Measurements from ENCODE around the gene EPB42. TPM values are rescaled to one million over a fixed set of nuclear protein-coding genes. Genes with fewer than 3 reads are reported as not detected.
A peak's percentile ranks its signal among the peaks of the same experiment; 100 is the strongest.

Gene EPB42
- total and polyA plus RNA-seq, 8 donors: 1.1 to 5.3 (median 3.5) TPM; not detected in 2

- TF ChIP-seq CTCF (IDR thresholded peaks at IDR 0.05): no peak
- ATAC-seq (no peak), DNase-seq (no peak)
- no peaks in the 10 kb centered on the region for H3K9me3 ChIP-seq
- no peaks in the 10 kb centered on the region for H3K4me1 ChIP-seq
- peaks cover 0 to 29% of the 10 kb centered on the region in 2 donors for H3K27me3 ChIP-seq
- no peak overlapping the region for H3K4me3 ChIP-seq
- intact Hi-C loops (cut with DNase I): no loop called here
- H3K27ac ChIP-seq: no peak overlapping the region
- H3K36me3 ChIP-seq: no peaks in the 10 kb centered on the region
Measured at GRCh38 chr15:43208052-43209002, 12.5 kb downstream of the EPB42 start.

- intact Hi-C loops (cut with DNase I): no loop called here
- Histone ChIP-seq H3K36me3 (no peaks in the 10 kb centered on the region), H3K27me3 (peaks cover 0 to 29% of the 10 kb centered on the region in 2 donors), H3K9me3 (no peaks in the 10 kb centered on the region), H3K27ac (no peak overlapping the region), H3K4me1 (no peaks in the 10 kb centered on the region), H3K4me3 (no peak overlapping the region)
- DNase-seq (no peak), ATAC-seq (no peak)
- no peak for TF ChIP-seq CTCF (IDR thresholded peaks at IDR 0.05)
Measured at GRCh38 chr15:43207024-43207423, 13.8 kb downstream of the EPB42 start.

- DNase-seq (no peak), ATAC-seq (no peak)
- no peak for TF ChIP-seq CTCF (IDR thresholded peaks at IDR 0.05)
- no peaks in the 10 kb centered on the region for H3K36me3 ChIP-seq
- no peak overlapping the region for H3K27ac ChIP-seq
- H3K9me3 ChIP-seq: no peaks in the 10 kb centered on the region
- peaks cover 0 to 29% of the 10 kb centered on the region in 2 donors for H3K27me3 ChIP-seq
- H3K4me1 ChIP-seq: no peaks in the 10 kb centered on the region
- intact Hi-C loops (cut with DNase I): no loop called here
- no peak overlapping the region for H3K4me3 ChIP-seq
Measured at GRCh38 chr15:43206054-43206453, 14.8 kb downstream of the EPB42 start.

- Histone ChIP-seq H3K27me3 (peaks cover 0 to 16% of the 10 kb centered on the region in 2 donors), H3K4me3 (no peak overlapping the region), H3K27ac (no peak overlapping the region), H3K9me3 (no peaks in the 10 kb centered on the region), H3K4me1 (no peaks in the 10 kb centered on the region), H3K36me3 (no peaks in the 10 kb centered on the region)
- TF ChIP-seq CTCF (IDR thresholded peaks at IDR 0.05): peak; percentile 36 to 38
- intact Hi-C loops (cut with DNase I): no loop called here
- DNase-seq: peak in 1 of 4 donors; percentile 44
- peak; percentile 69 for ATAC-seq
Measured at GRCh38 chr15:43204016-43204901, 16.6 kb downstream of the EPB42 start.

All from left lung (tissue), 10 donors.